Measurements from ENCODE around the gene JMJD7.

GRCh38 chr15:41816788-41817187 is 11.1 kb upstream of the JMJD7 start:
- TF ChIP-seq, protein P1, sequence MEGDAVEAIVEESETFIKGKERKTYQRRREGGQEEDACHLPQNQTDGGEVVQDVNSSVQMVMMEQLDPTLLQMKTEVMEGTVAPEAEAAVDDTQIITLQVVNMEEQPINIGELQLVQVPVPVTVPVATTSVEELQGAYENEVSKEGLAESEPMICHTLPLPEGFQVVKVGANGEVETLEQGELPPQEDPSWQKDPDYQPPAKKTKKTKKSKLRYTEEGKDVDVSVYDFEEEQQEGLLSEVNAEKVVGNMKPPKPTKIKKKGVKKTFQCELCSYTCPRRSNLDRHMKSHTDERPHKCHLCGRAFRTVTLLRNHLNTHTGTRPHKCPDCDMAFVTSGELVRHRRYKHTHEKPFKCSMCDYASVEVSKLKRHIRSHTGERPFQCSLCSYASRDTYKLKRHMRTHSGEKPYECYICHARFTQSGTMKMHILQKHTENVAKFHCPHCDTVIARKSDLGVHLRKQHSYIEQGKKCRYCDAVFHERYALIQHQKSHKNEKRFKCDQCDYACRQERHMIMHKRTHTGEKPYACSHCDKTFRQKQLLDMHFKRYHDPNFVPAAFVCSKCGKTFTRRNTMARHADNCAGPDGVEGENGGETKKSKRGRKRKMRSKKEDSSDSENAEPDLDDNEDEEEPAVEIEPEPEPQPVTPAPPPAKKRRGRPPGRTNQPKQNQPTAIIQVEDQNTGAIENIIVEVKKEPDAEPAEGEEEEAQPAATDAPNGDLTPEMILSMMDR (IDR thresholded peaks at IDR 0.05) = no peak
- TF ChIP-seq POLR2A (IDR thresholded peaks at IDR 0.05) = no peak
